Parathyroid adenoma (tissue), 2 donors: ENCODE measurements around the gene MYO16.

Experiments
- H2AFZ ChIP-seq: fragments of 300-600 bp; sonication (generic); one replicate; pipeline ENCODE4 v1.7.0; 2017; ENCODE audit warnings: antibody characterized with exemption, mild to moderate bottlenecking
- H3K27ac ChIP-seq: fragments of 300-600 bp; sonication (generic); one replicate; pipeline ENCODE4 v1.7.0; 2017
- H3K27me3 ChIP-seq: fragments of 300-600 bp; sonication (generic); one replicate; pipeline ENCODE4 v1.7.0; 2017; ENCODE audit warnings: low read length; ENCODE audit not compliant: control insufficient read depth, insufficient read depth
- H3K36me3 ChIP-seq: fragments of 300-600 bp; sonication (generic); one replicate; pipeline ENCODE4 v1.7.0; 2017; ENCODE audit warnings: low read length; ENCODE audit not compliant: control insufficient read depth, insufficient read depth
- H3K4me1 ChIP-seq: fragments of 300-600 bp; sonication (generic); one replicate; pipeline ENCODE4 v1.7.0; 2017; ENCODE audit warnings: control low read depth
- H3K4me2 ChIP-seq: fragments of 300-600 bp; sonication (generic); one replicate; pipeline ENCODE4 v1.7.0; 2017; ENCODE audit warnings: low read length
- H3K4me3 ChIP-seq: fragments of 300-600 bp; sonication (generic); one replicate; pipeline ENCODE4 v1.7.0; 2017; ENCODE audit warnings: low read depth, low read length
- H3K79me2 ChIP-seq: fragments of 300-600 bp; sonication (generic); one replicate; pipeline ENCODE4 v1.7.0; 2017; ENCODE audit warnings: control low read depth
- H3K9ac ChIP-seq: fragments of 300-600 bp; sonication (generic); one replicate; pipeline ENCODE4 v1.7.0; 2017; ENCODE audit warnings: mild to moderate bottlenecking
- H3K9me3 ChIP-seq: fragments of 300-600 bp; sonication (generic); one replicate; pipeline ENCODE4 v1.7.0; 2017; ENCODE audit warnings: low read length; ENCODE audit not compliant: control insufficient read depth
- TF ChIP-seq, protein P1 (sequence below): fragments of 300-600 bp; sonication (generic); IDR thresholded peaks from one replicate; pipeline ENCODE4 v1.7.0; 2017; ENCODE audit warnings: antibody characterized with exemption, mild to moderate bottlenecking
- donor health status: primary hyperparathyroidism.

Gene MYO16

DNA sequence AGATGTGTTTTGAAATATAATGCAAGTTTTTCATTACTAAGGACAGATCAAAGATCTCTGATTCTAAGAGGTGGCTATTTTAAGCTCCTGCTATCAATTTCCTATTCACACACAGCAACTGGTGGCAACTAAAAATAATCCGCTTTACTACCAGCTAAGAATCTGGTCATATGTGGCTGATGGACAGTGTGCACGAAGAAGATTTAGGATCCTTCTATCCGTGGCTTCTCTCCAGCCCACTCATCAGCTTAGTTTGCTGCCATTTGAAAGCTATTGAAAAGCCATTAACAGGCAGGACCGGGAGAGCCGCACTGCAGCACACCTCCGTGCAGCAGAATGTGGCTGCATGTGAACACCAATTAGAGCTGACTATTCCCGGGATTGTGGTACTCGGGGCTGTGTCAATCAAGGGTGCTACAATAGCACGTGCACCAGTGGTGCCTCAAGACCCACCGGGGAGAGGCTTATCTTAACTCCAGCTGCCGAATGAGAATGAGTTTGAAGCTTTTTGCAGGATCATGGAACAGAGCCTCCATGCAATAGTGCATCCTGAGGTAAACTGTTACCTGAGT, at the start of gene MYO16:
MYO16 (plus strand) TSS at position 431 of the 572 bp plus-strand sequence. CDS start 234 bp downstream, outside the sequence.
- Histone ChIP-seq H3K4me2 (no peak within 1 kb of the TSS), H3K4me3 (no peak within 1 kb of the TSS), H2AFZ (no peak within 1 kb of the TSS), H3K9me3 (no peaks in the 10 kb centered on the region), H3K9ac (no peak within 1 kb of the TSS), H3K36me3 (no peaks in the 10 kb centered on the region), H3K79me2 (no peaks in the 10 kb centered on the region), H3K27ac (no peak within 1 kb of the TSS), H3K4me1 (no peaks in the 10 kb centered on the region), H3K27me3 (no peaks in the 10 kb centered on the region)
- TF ChIP-seq, protein P1, sequence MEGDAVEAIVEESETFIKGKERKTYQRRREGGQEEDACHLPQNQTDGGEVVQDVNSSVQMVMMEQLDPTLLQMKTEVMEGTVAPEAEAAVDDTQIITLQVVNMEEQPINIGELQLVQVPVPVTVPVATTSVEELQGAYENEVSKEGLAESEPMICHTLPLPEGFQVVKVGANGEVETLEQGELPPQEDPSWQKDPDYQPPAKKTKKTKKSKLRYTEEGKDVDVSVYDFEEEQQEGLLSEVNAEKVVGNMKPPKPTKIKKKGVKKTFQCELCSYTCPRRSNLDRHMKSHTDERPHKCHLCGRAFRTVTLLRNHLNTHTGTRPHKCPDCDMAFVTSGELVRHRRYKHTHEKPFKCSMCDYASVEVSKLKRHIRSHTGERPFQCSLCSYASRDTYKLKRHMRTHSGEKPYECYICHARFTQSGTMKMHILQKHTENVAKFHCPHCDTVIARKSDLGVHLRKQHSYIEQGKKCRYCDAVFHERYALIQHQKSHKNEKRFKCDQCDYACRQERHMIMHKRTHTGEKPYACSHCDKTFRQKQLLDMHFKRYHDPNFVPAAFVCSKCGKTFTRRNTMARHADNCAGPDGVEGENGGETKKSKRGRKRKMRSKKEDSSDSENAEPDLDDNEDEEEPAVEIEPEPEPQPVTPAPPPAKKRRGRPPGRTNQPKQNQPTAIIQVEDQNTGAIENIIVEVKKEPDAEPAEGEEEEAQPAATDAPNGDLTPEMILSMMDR = no peak

DNA sequence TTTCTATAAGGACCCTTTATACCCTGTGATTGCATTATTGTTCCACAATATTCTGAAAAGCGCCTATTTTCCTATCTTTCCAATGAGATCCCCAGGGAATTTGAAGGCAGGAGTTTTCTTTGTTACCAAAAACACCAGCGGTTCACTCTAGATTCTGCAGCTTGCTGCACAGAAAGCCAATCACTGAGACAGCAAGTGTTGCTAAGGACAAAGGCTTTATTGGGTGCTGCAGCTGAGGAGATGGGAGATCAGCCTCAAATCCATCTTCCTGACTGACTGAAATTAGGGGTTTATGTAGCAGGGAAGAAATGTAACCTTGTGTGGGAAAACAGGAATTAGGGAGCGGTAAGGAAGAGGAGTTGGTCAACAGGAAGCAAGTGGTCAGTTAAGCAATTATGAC, 42.6 kb upstream of the MYO16 start:
- H3K9ac ChIP-seq = no peak overlapping the region
- no peaks in the 10 kb centered on the region for H3K36me3 ChIP-seq
- no peaks in the 10 kb centered on the region for H3K9me3 ChIP-seq
- H3K27ac ChIP-seq = no peak overlapping the region
- no peaks in the 10 kb centered on the region for H3K27me3 ChIP-seq
- H2AFZ ChIP-seq = no peak overlapping the region
- no peaks in the 10 kb centered on the region for H3K79me2 ChIP-seq
- H3K4me2 ChIP-seq = no peak overlapping the region
- no peak overlapping the region for H3K4me3 ChIP-seq
- H3K4me1 ChIP-seq = no peaks in the 10 kb centered on the region
- TF ChIP-seq, protein P1 = no peak

DNA sequence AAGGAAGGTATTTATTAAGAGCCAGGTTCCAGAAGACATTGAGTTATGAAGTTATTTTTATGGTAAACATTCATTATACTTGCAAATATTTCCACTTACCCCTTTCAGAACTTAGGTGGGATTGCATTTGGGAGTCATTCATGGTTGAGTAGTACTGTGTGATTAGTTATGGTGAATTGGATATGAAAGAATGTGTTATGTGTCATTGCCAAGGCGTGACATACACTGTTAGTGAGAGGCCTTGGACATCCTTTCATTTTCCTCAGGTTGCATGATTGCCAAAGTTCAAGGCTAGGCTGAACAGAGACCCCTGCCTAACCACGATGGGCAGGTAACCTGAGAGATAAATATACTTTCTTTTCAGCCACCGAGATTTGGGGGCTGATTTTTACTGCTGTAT, 40.9 kb upstream of the MYO16 start:
- H3K9ac ChIP-seq = no peak overlapping the region
- no peak overlapping the region for H3K4me3 ChIP-seq
- no peak overlapping the region for H3K4me2 ChIP-seq
- no peaks in the 10 kb centered on the region for H3K27me3 ChIP-seq
- H3K9me3 ChIP-seq = no peaks in the 10 kb centered on the region
- no peaks in the 10 kb centered on the region for H3K79me2 ChIP-seq
- H3K36me3 ChIP-seq = no peaks in the 10 kb centered on the region
- H2AFZ ChIP-seq = no peak overlapping the region
- H3K27ac ChIP-seq = no peak overlapping the region
- no peaks in the 10 kb centered on the region for H3K4me1 ChIP-seq
- TF ChIP-seq, protein P1 = no peak

DNA sequence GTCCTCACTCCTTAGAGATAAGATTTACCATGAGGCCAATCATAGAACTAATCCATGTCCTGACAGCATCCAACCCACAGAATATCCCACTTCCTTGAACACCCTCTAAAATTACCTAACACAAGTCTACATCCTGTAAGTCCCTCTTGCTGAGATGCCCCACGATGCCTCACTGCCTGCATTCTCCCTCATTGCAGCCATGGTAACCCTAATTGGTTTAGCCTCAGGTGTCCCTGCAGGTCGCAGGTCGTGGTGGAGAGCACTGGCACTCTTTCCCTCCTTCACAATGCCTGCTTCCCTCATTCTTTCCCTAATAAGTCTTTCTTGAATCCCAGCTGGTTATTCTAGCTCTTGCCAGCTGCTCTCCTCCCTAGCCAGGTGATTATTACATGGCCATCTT, 35.3 kb upstream of the MYO16 start:
- H2AFZ ChIP-seq = no peak overlapping the region
- H3K27me3 ChIP-seq = no peaks in the 10 kb centered on the region
- H3K36me3 ChIP-seq = no peaks in the 10 kb centered on the region
- TF ChIP-seq, protein P1 = no peak
- no peak overlapping the region for H3K27ac ChIP-seq
- no peaks in the 10 kb centered on the region for H3K4me1 ChIP-seq
- H3K9ac ChIP-seq = no peak overlapping the region
- no peak overlapping the region for H3K4me3 ChIP-seq
- H3K9me3 ChIP-seq = no peaks in the 10 kb centered on the region
- H3K79me2 ChIP-seq = no peaks in the 10 kb centered on the region
- H3K4me2 ChIP-seq = no peak overlapping the region
